Measurements from ENCODE around the gene CDH22.

DNA sequence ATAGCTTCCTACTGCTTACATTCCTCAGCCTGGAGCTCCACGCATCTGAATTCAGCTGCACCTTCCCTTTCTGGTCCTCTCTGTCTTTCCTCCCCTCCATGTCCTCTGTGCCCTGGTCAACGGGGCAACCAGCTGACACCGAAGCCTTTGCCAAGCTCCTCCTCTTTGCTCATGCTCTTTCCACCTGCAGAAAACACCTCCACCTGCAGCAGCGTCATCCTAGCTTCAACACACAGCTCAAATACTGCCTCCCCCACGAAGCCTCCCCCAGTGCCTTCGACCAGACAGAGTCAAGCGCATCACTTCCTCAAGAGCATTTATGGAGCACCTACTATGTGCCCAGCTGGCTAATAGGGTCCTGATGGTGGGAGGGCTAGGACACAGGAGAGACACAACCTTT is 9.2 kb downstream of the CDH22 start:
- TF ChIP-seq, protein P1, sequence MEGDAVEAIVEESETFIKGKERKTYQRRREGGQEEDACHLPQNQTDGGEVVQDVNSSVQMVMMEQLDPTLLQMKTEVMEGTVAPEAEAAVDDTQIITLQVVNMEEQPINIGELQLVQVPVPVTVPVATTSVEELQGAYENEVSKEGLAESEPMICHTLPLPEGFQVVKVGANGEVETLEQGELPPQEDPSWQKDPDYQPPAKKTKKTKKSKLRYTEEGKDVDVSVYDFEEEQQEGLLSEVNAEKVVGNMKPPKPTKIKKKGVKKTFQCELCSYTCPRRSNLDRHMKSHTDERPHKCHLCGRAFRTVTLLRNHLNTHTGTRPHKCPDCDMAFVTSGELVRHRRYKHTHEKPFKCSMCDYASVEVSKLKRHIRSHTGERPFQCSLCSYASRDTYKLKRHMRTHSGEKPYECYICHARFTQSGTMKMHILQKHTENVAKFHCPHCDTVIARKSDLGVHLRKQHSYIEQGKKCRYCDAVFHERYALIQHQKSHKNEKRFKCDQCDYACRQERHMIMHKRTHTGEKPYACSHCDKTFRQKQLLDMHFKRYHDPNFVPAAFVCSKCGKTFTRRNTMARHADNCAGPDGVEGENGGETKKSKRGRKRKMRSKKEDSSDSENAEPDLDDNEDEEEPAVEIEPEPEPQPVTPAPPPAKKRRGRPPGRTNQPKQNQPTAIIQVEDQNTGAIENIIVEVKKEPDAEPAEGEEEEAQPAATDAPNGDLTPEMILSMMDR (IDR thresholded peaks at IDR 0.05), result no peak
- TF ChIP-seq POLR2AphosphoS5 (IDR thresholded peaks at IDR 0.05; ENCODE audit: insufficient read depth in 1 of 2, low read depth in 1 of 2), result no peak
